ENCODE results near the gene ZNF821.

GRCh38 chr16:71893888-71894228 lies 9.9 kb upstream of the ZNF821 start:
- TF ChIP-seq BACH2 (CRISPR knock-in tag; IDR thresholded peaks at IDR 0.05; ENCODE audit: borderline replicate concordance), result no peak
- no peak for TF ChIP-seq ISL1 (CRISPR knock-in tag; IDR thresholded peaks at IDR 0.05)
- TF ChIP-seq TOX (CRISPR knock-in tag; IDR thresholded peaks at IDR 0.05; ENCODE audit: borderline replicate concordance), result no peak
- TF ChIP-seq ZFP30 (CRISPR knock-in tag; IDR thresholded peaks at IDR 0.05), result no peak
- TF ChIP-seq ARNTL (CRISPR knock-in tag; IDR thresholded peaks at IDR 0.05; ENCODE audit: borderline replicate concordance, low read depth), result no peak
- no peak for TF ChIP-seq ZC3H10 (CRISPR knock-in tag; IDR thresholded peaks at IDR 0.05)
- no peak for TF ChIP-seq CREB5 (CRISPR knock-in tag; IDR thresholded peaks at IDR 0.05; ENCODE audit: low read depth)
- TF ChIP-seq POU6F1 (CRISPR knock-in tag; IDR thresholded peaks at IDR 0.05; ENCODE audit: borderline replicate concordance, low read depth), result no peak

All from SK-N-SH treated with all-trans-retinoic acid at 6 μM for 48 hours (cell line).